ENCODE data around the gene PSMB4. TPM values are rescaled to one million over a fixed set of nuclear protein-coding genes. Genes with fewer than 3 reads are reported as not detected.
"Not testable (repeated sequence)": the region's sequence is repeated elsewhere in the genome, so short reads cannot be mapped to it uniquely, and the experiment has no call there.

The PSMB4 gene
- total RNA-seq, 1 donor from 2014 or later: 229 TPM

DNA sequence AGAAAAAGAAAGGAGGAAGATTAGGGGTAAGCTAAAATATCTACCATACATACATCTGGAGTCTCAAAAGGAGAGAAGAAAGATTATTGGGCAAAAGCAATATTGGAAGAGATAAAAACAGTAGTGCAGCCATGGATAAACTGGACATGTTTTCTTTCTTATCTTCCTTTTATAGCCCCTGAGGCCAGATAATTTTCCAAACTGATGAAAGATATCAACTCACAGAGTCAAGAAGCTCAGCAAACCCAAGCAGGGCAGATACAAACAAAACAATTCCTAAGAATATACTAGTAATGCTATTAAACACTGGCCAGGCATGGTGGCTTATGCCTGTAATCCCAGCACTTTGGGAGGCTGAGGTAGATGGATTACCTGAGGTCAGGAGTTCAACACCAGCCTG lies 5.8 kb upstream of the PSMB4 start:
- no peak overlapping the region for H3K27ac Mint-ChIP-seq (ENCODE audit: unreplicated experiment)
- TF ChIP-seq, protein P1, sequence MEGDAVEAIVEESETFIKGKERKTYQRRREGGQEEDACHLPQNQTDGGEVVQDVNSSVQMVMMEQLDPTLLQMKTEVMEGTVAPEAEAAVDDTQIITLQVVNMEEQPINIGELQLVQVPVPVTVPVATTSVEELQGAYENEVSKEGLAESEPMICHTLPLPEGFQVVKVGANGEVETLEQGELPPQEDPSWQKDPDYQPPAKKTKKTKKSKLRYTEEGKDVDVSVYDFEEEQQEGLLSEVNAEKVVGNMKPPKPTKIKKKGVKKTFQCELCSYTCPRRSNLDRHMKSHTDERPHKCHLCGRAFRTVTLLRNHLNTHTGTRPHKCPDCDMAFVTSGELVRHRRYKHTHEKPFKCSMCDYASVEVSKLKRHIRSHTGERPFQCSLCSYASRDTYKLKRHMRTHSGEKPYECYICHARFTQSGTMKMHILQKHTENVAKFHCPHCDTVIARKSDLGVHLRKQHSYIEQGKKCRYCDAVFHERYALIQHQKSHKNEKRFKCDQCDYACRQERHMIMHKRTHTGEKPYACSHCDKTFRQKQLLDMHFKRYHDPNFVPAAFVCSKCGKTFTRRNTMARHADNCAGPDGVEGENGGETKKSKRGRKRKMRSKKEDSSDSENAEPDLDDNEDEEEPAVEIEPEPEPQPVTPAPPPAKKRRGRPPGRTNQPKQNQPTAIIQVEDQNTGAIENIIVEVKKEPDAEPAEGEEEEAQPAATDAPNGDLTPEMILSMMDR (IDR thresholded peaks at IDR 0.05): no peak
- H3K9me3 Mint-ChIP-seq (ENCODE audit: low read depth): peaks cover 4% of the 10 kb centered on the region
- no peaks in the 10 kb centered on the region for H3K27me3 Mint-ChIP-seq (ENCODE audit: low read depth)
- no peak overlapping the region for H3K4me3 Mint-ChIP-seq (ENCODE audit: unreplicated experiment)
- H3K4me1 Mint-ChIP-seq (ENCODE audit: low read depth): no peaks in the 10 kb centered on the region
- no peak for DNase-seq (ENCODE audit: low spot score)
- H3K36me3 Mint-ChIP-seq (ENCODE audit: low read depth): no peaks in the 10 kb centered on the region

DNA sequence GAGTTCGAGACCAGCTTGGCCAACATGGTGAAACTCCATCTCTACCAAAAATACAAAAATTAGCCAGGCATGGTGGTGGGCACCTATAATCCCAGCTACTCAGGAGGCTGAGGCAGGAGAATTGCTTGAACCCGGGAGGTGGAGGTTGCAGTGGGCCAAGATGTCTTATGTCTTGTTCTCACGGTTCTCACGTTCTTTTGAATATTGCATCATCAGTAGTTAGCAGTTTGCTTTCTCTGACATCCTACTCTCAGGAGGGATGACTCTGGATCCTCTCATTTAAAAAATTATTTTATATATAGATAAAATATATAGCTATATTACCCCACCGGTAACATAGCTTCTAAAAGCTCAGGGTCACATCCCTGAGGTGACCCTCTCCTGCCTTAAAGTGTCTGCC lies 3.1 kb upstream of the PSMB4 start:
- peaks cover 17% of the 10 kb centered on the region for H3K4me1 Mint-ChIP-seq (ENCODE audit: low read depth)
- not testable (repeated sequence) for H3K4me3 Mint-ChIP-seq (ENCODE audit: unreplicated experiment); H3K27ac Mint-ChIP-seq (ENCODE audit: unreplicated experiment); H3K9me3 Mint-ChIP-seq (ENCODE audit: low read depth); DNase-seq (ENCODE audit: low spot score); H3K27me3 Mint-ChIP-seq (ENCODE audit: low read depth)
- H3K36me3 Mint-ChIP-seq (ENCODE audit: low read depth): peaks cover 14% of the 10 kb centered on the region

DNA sequence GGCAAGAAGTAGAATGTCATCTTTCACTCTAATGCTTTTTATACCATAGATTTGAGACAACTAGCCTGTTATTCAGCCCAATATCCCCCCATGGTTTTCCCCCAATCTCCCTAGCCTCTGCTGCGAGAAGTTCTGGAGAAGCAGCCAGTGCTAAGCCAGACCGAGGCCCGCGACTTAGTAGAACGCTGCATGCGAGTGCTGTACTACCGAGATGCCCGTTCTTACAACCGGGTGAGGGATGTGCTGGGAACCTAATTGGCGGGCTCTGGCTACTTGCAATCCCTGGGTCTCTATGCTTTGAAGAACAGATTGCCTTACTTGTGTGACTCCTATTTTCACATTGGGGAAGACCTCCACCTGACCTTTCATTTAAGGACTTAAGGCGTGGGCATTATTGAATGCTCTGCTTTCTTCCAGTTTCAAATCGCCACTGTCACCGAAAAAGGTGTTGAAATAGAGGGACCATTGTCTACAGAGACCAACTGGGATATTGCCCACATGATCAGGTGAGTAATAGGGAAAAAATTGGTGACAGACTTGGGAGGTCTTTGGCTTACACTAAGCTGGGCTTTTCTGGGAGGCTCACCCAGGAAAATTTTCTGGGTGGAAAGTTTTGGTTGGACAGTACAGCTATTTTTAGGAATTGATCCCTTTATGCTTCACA lies 1.9 kb downstream of the PSMB4 start:
- Mint-ChIP-seq H3K9me3 (ENCODE audit: low read depth) (no peaks in the 10 kb centered on the region), H3K27me3 (ENCODE audit: low read depth) (no peaks in the 10 kb centered on the region), H3K4me3 (ENCODE audit: unreplicated experiment) (peak overlapping the region; percentile 84), H3K27ac (ENCODE audit: unreplicated experiment) (peak overlapping the region; percentile 100), H3K36me3 (ENCODE audit: low read depth) (peaks cover 30% of the 10 kb centered on the region), H3K4me1 (ENCODE audit: low read depth) (peaks cover 26% of the 10 kb centered on the region)
- TF ChIP-seq, protein P1 (IDR thresholded peaks at IDR 0.05): no peak
- no peak for DNase-seq (ENCODE audit: low spot score)

DNA sequence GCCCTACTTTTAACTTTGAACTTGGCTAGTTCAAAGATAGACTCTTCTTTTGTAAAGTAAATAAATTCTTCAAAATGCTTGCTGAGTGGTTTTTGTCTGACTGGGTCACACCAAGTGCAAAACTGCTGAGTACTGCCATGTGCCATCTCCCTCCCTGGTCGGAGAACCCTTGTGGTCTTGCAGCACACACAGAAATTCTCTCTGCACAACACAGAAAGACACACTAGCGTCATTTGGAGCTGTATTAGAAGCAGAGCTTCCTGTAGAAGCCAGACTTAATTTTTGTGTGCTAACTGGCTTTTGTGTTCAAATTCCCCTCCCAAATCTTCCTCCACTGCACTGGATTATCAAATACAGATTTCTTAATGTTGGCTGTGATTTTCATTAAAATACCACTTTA lies 2.5 kb downstream of the PSMB4 start:
- H3K4me1 Mint-ChIP-seq (ENCODE audit: low read depth): peaks cover 26% of the 10 kb centered on the region
- peak overlapping the region; percentile 56 for H3K27ac Mint-ChIP-seq (ENCODE audit: unreplicated experiment)
- TF ChIP-seq, protein P1 (IDR thresholded peaks at IDR 0.05): no peak
- no peaks in the 10 kb centered on the region for H3K27me3 Mint-ChIP-seq (ENCODE audit: low read depth)
- no peak for DNase-seq (ENCODE audit: low spot score)
- H3K9me3 Mint-ChIP-seq (ENCODE audit: low read depth): no peaks in the 10 kb centered on the region
- H3K36me3 Mint-ChIP-seq (ENCODE audit: low read depth): peaks cover 33% of the 10 kb centered on the region
- peak overlapping the region; percentile 7 for H3K4me3 Mint-ChIP-seq (ENCODE audit: unreplicated experiment)

DNA sequence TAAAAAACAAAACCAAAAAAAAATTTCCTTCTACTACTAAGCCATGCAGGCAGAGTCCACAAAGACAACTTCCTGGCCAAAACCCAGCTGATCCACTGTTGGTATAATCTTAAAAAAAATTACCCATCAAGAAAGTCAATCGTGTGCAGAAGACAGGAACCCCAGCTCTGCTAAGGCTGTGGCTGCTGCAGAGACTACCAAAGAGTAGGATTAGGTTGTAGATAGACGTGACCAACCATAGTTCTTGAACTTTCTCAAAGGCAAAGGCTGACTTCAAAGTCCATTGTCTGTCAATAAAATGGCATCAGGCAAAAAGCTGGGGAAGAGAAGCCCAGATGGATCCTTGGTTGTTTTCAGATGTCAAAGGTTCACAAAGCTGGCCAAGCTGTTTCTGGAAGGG lies 3.4 kb downstream of the PSMB4 start:
- Mint-ChIP-seq H3K27me3 (ENCODE audit: low read depth) (no peaks in the 10 kb centered on the region), H3K4me3 (ENCODE audit: unreplicated experiment) (no peak overlapping the region), H3K4me1 (ENCODE audit: low read depth) (peaks cover 26% of the 10 kb centered on the region), H3K36me3 (ENCODE audit: low read depth) (peaks cover 38% of the 10 kb centered on the region), H3K27ac (ENCODE audit: unreplicated experiment) (peak overlapping the region; percentile 15), H3K9me3 (ENCODE audit: low read depth) (no peaks in the 10 kb centered on the region)
- DNase-seq (ENCODE audit: low spot score): no peak
- TF ChIP-seq, protein P1 (IDR thresholded peaks at IDR 0.05): no peak

DNA sequence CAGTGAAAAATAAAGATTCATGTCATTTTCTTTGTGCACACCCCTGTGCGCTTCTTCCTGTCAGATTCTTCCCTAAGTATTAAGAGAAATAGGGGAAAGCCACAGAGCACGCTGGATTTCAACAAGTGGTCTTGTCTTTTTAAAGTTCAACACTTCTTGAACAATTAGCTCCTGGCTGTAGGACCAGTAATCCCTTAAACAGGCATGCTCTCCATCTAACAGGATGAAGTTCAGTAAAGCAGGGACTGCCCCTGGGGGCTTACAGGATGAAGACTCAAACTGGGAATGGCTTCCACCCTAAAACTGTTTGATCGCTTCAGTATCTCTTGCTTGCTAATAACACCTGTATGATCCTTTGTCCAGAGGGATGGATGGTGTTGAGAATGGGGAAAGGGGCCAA lies 4.2 kb downstream of the PSMB4 start:
- no peaks in the 10 kb centered on the region for H3K27me3 Mint-ChIP-seq (ENCODE audit: low read depth)
- H3K9me3 Mint-ChIP-seq (ENCODE audit: low read depth): no peaks in the 10 kb centered on the region
- peaks cover 40% of the 10 kb centered on the region for H3K36me3 Mint-ChIP-seq (ENCODE audit: low read depth)
- no peak overlapping the region for H3K4me3 Mint-ChIP-seq (ENCODE audit: unreplicated experiment)
- H3K27ac Mint-ChIP-seq (ENCODE audit: unreplicated experiment): peak overlapping the region; percentile 1
- H3K4me1 Mint-ChIP-seq (ENCODE audit: low read depth): peaks cover 26% of the 10 kb centered on the region
- DNase-seq (ENCODE audit: low spot score): no peak
- TF ChIP-seq, protein P1 (IDR thresholded peaks at IDR 0.05): no peak
